ENCODE results near the gene CPEB3. TPM values are rescaled to one million over a fixed set of nuclear protein-coding genes. Genes with fewer than 3 reads are reported as not detected.

CPEB3 gene
- total and polyA plus RNA-seq, 9 of the 15 experiments (the other 6 are each of a cell fraction or from before 2014, with no cell fraction given), result 0.15 to 1.2 (median 0.51) TPM

- no peak overlapping the region for H3K27ac ChIP-seq (ENCODE audit: extremely low read depth, low read depth, low read length)
- intact Hi-C loops (cut with micrococcal nuclease), result no loop called here
Observed at GRCh38 chr10:92222603-92223262, 68.1 kb downstream of the CPEB3 start.

More at GRCh38 chr10:92222603-92223262, 68.1 kb downstream of the CPEB3 start:
- Histone ChIP-seq H4K20me1 (replicated peaks; ENCODE audit: control insufficient read depth, insufficient read depth, low read length) (no peaks in the 10 kb centered on the region), H3K9ac (ENCODE audit: insufficient read depth in 1 of 2, low read depth in 2 of 2, low read length in 2 of 2) (no peak overlapping the region), H3K9me1 (ENCODE audit: control insufficient read depth, insufficient read depth, low read length) (no peaks in the 10 kb centered on the region), H3K4me3 (no peak overlapping the region), H3K4me2 (ENCODE audit: insufficient read depth, low read length) (no peak overlapping the region), H3K36me3 (ENCODE audit: control insufficient read depth, insufficient read depth, low read length) (no peaks in the 10 kb centered on the region), H3K79me2 (ENCODE audit: control insufficient read depth, insufficient read depth, low read length) (no peaks in the 10 kb centered on the region), H2AFZ (ENCODE audit: low read depth, low read length) (no peak overlapping the region), H3K27me3 (ENCODE audit: control insufficient read depth in 2 of 2, insufficient read depth in 2 of 2, low read length in 2 of 2) (no peaks in the 10 kb centered on the region), H3K9me3 (replicated peaks; ENCODE audit: control insufficient read depth, insufficient read depth, low read depth, low read length) (no peaks in the 10 kb centered on the region), H3K4me1 (replicated peaks in 1 of 2; ENCODE audit: control insufficient read depth in 2 of 2, insufficient read depth in 2 of 2, low read length in 2 of 2) (no peaks in the 10 kb centered on the region)
- WGBS (ENCODE audit: insufficient coverage, low coverage, missing lambda C conversion rate), result 88% methylated on average over 1 of the region's 1 CpG
- in situ Hi-C loops (cut with MboI), result no loop called here
- no peak for ATAC-seq
- ChIA-PET CTCF (ENCODE audit: low intra/inter-chr PET ratio) (no interaction called here), POLR2A (no interaction called here)
- no peak for FAIRE-seq
- TF ChIP-seq FOXJ3 (CRISPR knock-in tag; IDR thresholded peaks at IDR 0.05) (no peak), SREBF1 (IDR thresholded peaks at IDR 0.05; ENCODE audit: borderline replicate concordance, low read depth, low read length) (no peak), ZNF354B (CRISPR knock-in tag; IDR thresholded peaks at IDR 0.05) (no peak), ZNF584 (CRISPR knock-in tag; IDR thresholded peaks at IDR 0.05; ENCODE audit: low read depth) (no peak), FOXK2 (conservative IDR thresholded peaks at IDR 0.05 in 1 of 2, IDR thresholded peaks at IDR 0.05 in 1 of 2; ENCODE audit: low read depth in 2 of 2) (no peak), ZNF75A (CRISPR knock-in tag; IDR thresholded peaks at IDR 0.05) (no peak), ZNF23 (CRISPR knock-in tag; IDR thresholded peaks at IDR 0.05) (no peak), SAP30 (IDR thresholded peaks at IDR 0.05; ENCODE audit: borderline replicate concordance, insufficient read depth, low read depth, low read length, poor library complexity, severe bottlenecking) (no peak), FOXA1 (IDR thresholded peaks at IDR 0.05; ENCODE audit: borderline replicate concordance) (no peak), CBX2 (IDR thresholded peaks at IDR 0.05; ENCODE audit: insufficient read depth, low read length, poor library complexity, severe bottlenecking) (no peak), CCAR2 (IDR thresholded peaks at IDR 0.05; ENCODE audit: low read depth, low read length) (no peak), ZFP30 (CRISPR knock-in tag; IDR thresholded peaks at IDR 0.05; ENCODE audit: borderline replicate concordance) (no peak), KLF1 (tag; IDR thresholded peaks at IDR 0.05) (no peak), STAT6 (CRISPR knock-in tag; IDR thresholded peaks at IDR 0.05) (no peak), ZNF146 (CRISPR knock-in tag; IDR thresholded peaks at IDR 0.05; ENCODE audit: unreplicated experiment) (no peak), POU5F1 (IDR thresholded peaks at IDR 0.05; ENCODE audit: borderline replicate concordance, low read depth, low read length, partially characterized antibody) (no peak)
- TF ChIP-seq, protein P1, sequence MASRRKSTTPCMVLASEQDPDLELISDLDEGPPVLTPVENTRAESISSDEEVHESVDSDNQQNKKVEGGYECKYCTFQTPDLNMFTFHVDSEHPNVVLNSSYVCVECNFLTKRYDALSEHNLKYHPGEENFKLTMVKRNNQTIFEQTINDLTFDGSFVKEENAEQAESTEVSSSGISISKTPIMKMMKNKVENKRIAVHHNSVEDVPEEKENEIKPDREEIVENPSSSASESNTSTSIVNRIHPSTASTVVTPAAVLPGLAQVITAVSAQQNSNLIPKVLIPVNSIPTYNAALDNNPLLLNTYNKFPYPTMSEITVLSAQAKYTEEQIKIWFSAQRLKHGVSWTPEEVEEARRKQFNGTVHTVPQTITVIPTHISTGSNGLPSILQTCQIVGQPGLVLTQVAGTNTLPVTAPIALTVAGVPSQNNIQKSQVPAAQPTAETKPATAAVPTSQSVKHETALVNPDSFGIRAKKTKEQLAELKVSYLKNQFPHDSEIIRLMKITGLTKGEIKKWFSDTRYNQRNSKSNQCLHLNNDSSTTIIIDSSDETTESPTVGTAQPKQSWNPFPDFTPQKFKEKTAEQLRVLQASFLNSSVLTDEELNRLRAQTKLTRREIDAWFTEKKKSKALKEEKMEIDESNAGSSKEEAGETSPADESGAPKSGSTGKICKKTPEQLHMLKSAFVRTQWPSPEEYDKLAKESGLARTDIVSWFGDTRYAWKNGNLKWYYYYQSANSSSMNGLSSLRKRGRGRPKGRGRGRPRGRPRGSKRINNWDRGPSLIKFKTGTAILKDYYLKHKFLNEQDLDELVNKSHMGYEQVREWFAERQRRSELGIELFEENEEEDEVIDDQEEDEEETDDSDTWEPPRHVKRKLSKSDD (conservative IDR thresholded peaks at IDR 0.05; ENCODE audit: low read length), result no peak
- BruUV-seq (replicated peaks), result no TSS peak
- DNase-seq (ENCODE audit: extremely low read depth in 1 of 4, low spot score in 3 of 4), result no peak

Measured in K562 (cell line).